Stimulated activated naive B cell treated with anti-CD40 and anti-IgM and Interleukin-4, amounts not matched to agents 10 μg/mL and 1 μg/mL and 100 μg/mL, for 72 hours (primary cell): Measurements from ENCODE around the gene ANKRD65.
A peak's percentile ranks its signal among the peaks of the same experiment; 100 is the strongest.
"Not testable (repeated sequence)": the region's sequence is repeated elsewhere in the genome, so short reads cannot be mapped to it uniquely, and the experiment has no call there.

ENCODE experiments used
- ATAC-seq, 2 donors: fragments of 150-1000 bp; cut with Tn5 transposase; replicated peaks; 2 replicates each; pipeline ENCODE4 v1.10.0; 2021; ENCODE audit warnings: moderate library complexity in 1 of 2
- DNase-seq: peaks from one replicate; pipeline ENCODE4 v3.0.0; 2021
- H3K27ac Mint-ChIP-seq: one replicate; pipeline ENCODE4 v1.8.0; 2022; ENCODE audit warnings: mild to moderate bottlenecking, mixed read lengths
- H3K27me3 Mint-ChIP-seq, 2 donors: one replicate each; pipeline ENCODE4 v1.8.0; 2022; ENCODE audit warnings: mixed read lengths in 2 of 2
- H3K36me3 Mint-ChIP-seq, 2 donors: one replicate each; pipeline ENCODE4 v1.8.0; 2022; ENCODE audit warnings: mixed read lengths in 2 of 2, mild to moderate bottlenecking in 1 of 2
- H3K4me1 Mint-ChIP-seq, 2 donors: one replicate each; pipeline ENCODE4 v1.8.0; 2022; ENCODE audit warnings: mixed read lengths in 2 of 2, mild to moderate bottlenecking in 1 of 2
- H3K4me3 Mint-ChIP-seq, 2 donors: one replicate each; pipeline ENCODE4 v1.8.0; 2022; ENCODE audit warnings: mild to moderate bottlenecking in 2 of 2, mixed read lengths in 2 of 2, moderate library complexity in 1 of 2
- H3K9me3 Mint-ChIP-seq, 2 donors: one replicate each; pipeline ENCODE4 v1.8.0; 2022; ENCODE audit warnings: mixed read lengths in 2 of 2, mild to moderate bottlenecking in 1 of 2

ANKRD65 gene

GRCh38 chr1:1393428-1393827, 27.6 kb downstream of the ANKRD65 start:
- ATAC-seq (no peak), DNase-seq (no peak)
- no peaks in the 10 kb centered on the region for H3K9me3 Mint-ChIP-seq
- peaks cover 12 to 29% of the 10 kb centered on the region in 2 donors for H3K4me1 Mint-ChIP-seq
- peaks cover 61 to 62% of the 10 kb centered on the region in 2 donors for H3K36me3 Mint-ChIP-seq
- H3K4me3 Mint-ChIP-seq: no peak overlapping the region
- no peak overlapping the region for H3K27ac Mint-ChIP-seq
- no peaks in the 10 kb centered on the region for H3K27me3 Mint-ChIP-seq

- H3K4me3 Mint-ChIP-seq: no peak overlapping the region
- H3K36me3 Mint-ChIP-seq: peaks cover 62 to 63% of the 10 kb centered on the region in 2 donors
- H3K27ac Mint-ChIP-seq: no peak overlapping the region
Observed at GRCh38 chr1:1393014-1393413, 28.1 kb downstream of the ANKRD65 start.

GRCh38 chr1:1391225-1391624, 29.9 kb downstream of the ANKRD65 start:
- H3K36me3 Mint-ChIP-seq: peaks cover 71 to 78% of the 10 kb centered on the region in 2 donors
- H3K4me1 Mint-ChIP-seq: peaks cover 8 to 23% of the 10 kb centered on the region in 2 donors
- H3K4me3 Mint-ChIP-seq: no peak overlapping the region
- DNase-seq (no peak), ATAC-seq (no peak)
- no peaks in the 10 kb centered on the region for H3K27me3 Mint-ChIP-seq
- H3K27ac Mint-ChIP-seq: no peak overlapping the region
- H3K9me3 Mint-ChIP-seq: no peaks in the 10 kb centered on the region

More at GRCh38 chr1:1393014-1393413, 28.1 kb downstream of the ANKRD65 start:
- H3K9me3 Mint-ChIP-seq: no peaks in the 10 kb centered on the region
- no peaks in the 10 kb centered on the region for H3K27me3 Mint-ChIP-seq
- ATAC-seq (no peak), DNase-seq (no peak)
- H3K4me1 Mint-ChIP-seq: peaks cover 9 to 25% of the 10 kb centered on the region in 2 donors

- peaks cover 74 to 82% of the 10 kb centered on the region in 2 donors for H3K36me3 Mint-ChIP-seq
- no peaks in the 10 kb centered on the region for H3K27me3 Mint-ChIP-seq
- peaks cover 6 to 21% of the 10 kb centered on the region in 2 donors for H3K4me1 Mint-ChIP-seq
- no peak overlapping the region for H3K27ac Mint-ChIP-seq
- H3K9me3 Mint-ChIP-seq: no peaks in the 10 kb centered on the region
- no peak overlapping the region for H3K4me3 Mint-ChIP-seq
- no peak for ATAC-seq
- DNase-seq: no peak
Observed at GRCh38 chr1:1390675-1391074, 30.4 kb downstream of the ANKRD65 start.

- H3K36me3 Mint-ChIP-seq: peaks cover 63 to 66% of the 10 kb centered on the region in 2 donors
- H3K27ac Mint-ChIP-seq: peak overlapping the region; percentile 56
- ATAC-seq (no peak), DNase-seq (no peak)
- no peaks in the 10 kb centered on the region for H3K27me3 Mint-ChIP-seq
- H3K9me3 Mint-ChIP-seq: no peaks in the 10 kb centered on the region
- H3K4me3 Mint-ChIP-seq: no peak overlapping the region
- peaks cover 2 to 10% of the 10 kb centered on the region in 2 donors for H3K4me1 Mint-ChIP-seq
Observed at GRCh38 chr1:1388078-1388472, 33.0 kb downstream of the ANKRD65 start.

- ATAC-seq (no peak), DNase-seq (no peak)
- Mint-ChIP-seq H3K36me3 (peaks cover 61 to 65% of the 10 kb centered on the region in 2 donors), H3K4me3 (no peak overlapping the region), H3K4me1 (peaks cover 6 to 17% of the 10 kb centered on the region in 2 donors), H3K9me3 (no peaks in the 10 kb centered on the region), H3K27me3 (no peaks in the 10 kb centered on the region), H3K27ac (peak overlapping the region; percentile 56)
Observed at GRCh38 chr1:1387098-1388077, 33.7 kb downstream of the ANKRD65 start.

GRCh38 chr1:1385931-1386330, 35.1 kb downstream of the ANKRD65 start:
- Mint-ChIP-seq H3K36me3 (peaks cover 61 to 62% of the 10 kb centered on the region in 2 donors), H3K4me1 (peaks cover 10 to 17% of the 10 kb centered on the region in 2 donors), H3K27ac (peak overlapping the region; percentile 73), H3K9me3 (no peaks in the 10 kb centered on the region), H3K27me3 (no peaks in the 10 kb centered on the region), H3K4me3 (no peak overlapping the region)
- DNase-seq (no peak), ATAC-seq (no peak)

- H3K27ac Mint-ChIP-seq, H3K9me3 Mint-ChIP-seq: not testable (repeated sequence)
- H3K36me3 Mint-ChIP-seq: peaks cover 58 to 60% of the 10 kb centered on the region in 2 donors
Observed at GRCh38 chr1:1385339-1385738, 35.7 kb downstream of the ANKRD65 start.

GRCh38 chr1:1381294-1381693, 39.8 kb downstream of the ANKRD65 start:
- Mint-ChIP-seq H3K27me3 (no peaks in the 10 kb centered on the region), H3K27ac (no peak overlapping the region), H3K9me3 (no peaks in the 10 kb centered on the region), H3K36me3 (peaks cover 38 to 43% of the 10 kb centered on the region in 2 donors), H3K4me1 (peaks cover 12 to 15% of the 10 kb centered on the region in 2 donors), H3K4me3 (no peak overlapping the region)
- ATAC-seq (no peak), DNase-seq (no peak)

More at GRCh38 chr1:1385339-1385738, 35.7 kb downstream of the ANKRD65 start:
- H3K4me1 Mint-ChIP-seq: peaks cover 10 to 17% of the 10 kb centered on the region in 2 donors
- H3K4me3 Mint-ChIP-seq, H3K27me3 Mint-ChIP-seq, DNase-seq, ATAC-seq: not testable (repeated sequence)

GRCh38 chr1:1380860-1381259, 40.2 kb downstream of the ANKRD65 start:
- Mint-ChIP-seq H3K9me3 (no peaks in the 10 kb centered on the region), H3K4me3 (no peak overlapping the region), H3K27ac (no peak overlapping the region), H3K27me3 (no peaks in the 10 kb centered on the region), H3K4me1 (peaks cover 12 to 18% of the 10 kb centered on the region in 2 donors), H3K36me3 (peaks cover 33 to 41% of the 10 kb centered on the region in 2 donors)
- ATAC-seq (no peak), DNase-seq (no peak)

- H3K27me3 Mint-ChIP-seq: no peaks in the 10 kb centered on the region
- DNase-seq (no peak), ATAC-seq (no peak)
- H3K4me3 Mint-ChIP-seq: no peak overlapping the region
- H3K4me1 Mint-ChIP-seq: peaks cover 20 to 30% of the 10 kb centered on the region in 2 donors
- no peak overlapping the region for H3K27ac Mint-ChIP-seq
- peaks cover 32 to 49% of the 10 kb centered on the region in 2 donors for H3K36me3 Mint-ChIP-seq
- H3K9me3 Mint-ChIP-seq: no peaks in the 10 kb centered on the region
Observed at GRCh38 chr1:1377540-1378205, 43.4 kb downstream of the ANKRD65 start.

- peak overlapping the region in 1 of 2 donors; percentile 95 for H3K4me3 Mint-ChIP-seq
- peak overlapping the region; percentile 75 for H3K27ac Mint-ChIP-seq
- DNase-seq: no peak
- H3K27me3 Mint-ChIP-seq: no peaks in the 10 kb centered on the region
- ATAC-seq: no peak
- H3K4me1 Mint-ChIP-seq: peaks cover 15 to 36% of the 10 kb centered on the region in 2 donors
- no peaks in the 10 kb centered on the region for H3K9me3 Mint-ChIP-seq
- peaks cover 25 to 41% of the 10 kb centered on the region in 2 donors for H3K36me3 Mint-ChIP-seq
Observed at GRCh38 chr1:1376551-1377226, 44.4 kb downstream of the ANKRD65 start.

GRCh38 chr1:1374929-1375662, 46.0 kb downstream of the ANKRD65 start, which contains the start of gene AURKAIP1:
TSS of gene AURKAIP1 (minus strand) at chr1:1375207. CDS start at chr1:1374756, 451 bp downstream.
- no peaks in the 10 kb centered on the region for H3K27me3 Mint-ChIP-seq
- peak within 1 kb of the TSS; percentile 92 to 95 for H3K4me3 Mint-ChIP-seq
- peak within 1 kb of the TSS; percentile 98 for H3K27ac Mint-ChIP-seq
- peak; percentile 93 to 95 for ATAC-seq
- H3K4me1 Mint-ChIP-seq: peaks cover 15 to 37% of the 10 kb centered on the region in 2 donors
- no peaks in the 10 kb centered on the region for H3K9me3 Mint-ChIP-seq
- H3K36me3 Mint-ChIP-seq: peaks cover 22 to 35% of the 10 kb centered on the region in 2 donors
- DNase-seq: peak; percentile 99
